Measurements from ENCODE around the gene ABCA8. TPM values are rescaled to one million over a fixed set of nuclear protein-coding genes. Genes with fewer than 3 reads are reported as not detected.

Gene ABCA8
- total RNA-seq, 1 donor from 2014 or later, result 73.0 TPM

DNA sequence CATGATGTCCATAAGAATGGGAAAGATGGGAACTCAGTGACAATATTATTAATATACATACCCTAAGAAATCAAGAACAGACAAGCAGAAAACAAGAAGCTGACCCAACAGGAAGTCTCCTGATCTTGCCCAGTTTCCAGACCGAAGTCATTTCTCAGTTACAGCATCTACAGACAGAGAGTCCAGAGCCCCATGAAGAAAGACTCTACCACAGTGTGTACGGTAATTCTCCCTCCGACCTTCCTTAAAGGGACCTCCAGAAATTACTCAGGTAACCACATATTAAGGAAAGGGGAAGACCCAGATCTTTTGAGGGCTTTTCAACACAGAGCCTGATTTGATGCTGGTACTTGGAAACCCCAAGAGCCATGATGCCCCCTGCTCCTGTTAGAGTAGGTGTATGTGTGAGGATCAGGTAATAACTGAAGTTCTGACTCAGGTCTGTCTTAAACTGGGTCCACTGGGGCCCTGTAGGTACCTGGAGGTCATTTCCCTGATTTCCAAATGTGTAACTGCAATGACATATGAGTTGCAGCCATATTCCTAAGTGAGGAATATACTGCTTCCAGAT lies 132.4 kb downstream of the ABCA8 start:
- DNase-seq, result no peak

DNA sequence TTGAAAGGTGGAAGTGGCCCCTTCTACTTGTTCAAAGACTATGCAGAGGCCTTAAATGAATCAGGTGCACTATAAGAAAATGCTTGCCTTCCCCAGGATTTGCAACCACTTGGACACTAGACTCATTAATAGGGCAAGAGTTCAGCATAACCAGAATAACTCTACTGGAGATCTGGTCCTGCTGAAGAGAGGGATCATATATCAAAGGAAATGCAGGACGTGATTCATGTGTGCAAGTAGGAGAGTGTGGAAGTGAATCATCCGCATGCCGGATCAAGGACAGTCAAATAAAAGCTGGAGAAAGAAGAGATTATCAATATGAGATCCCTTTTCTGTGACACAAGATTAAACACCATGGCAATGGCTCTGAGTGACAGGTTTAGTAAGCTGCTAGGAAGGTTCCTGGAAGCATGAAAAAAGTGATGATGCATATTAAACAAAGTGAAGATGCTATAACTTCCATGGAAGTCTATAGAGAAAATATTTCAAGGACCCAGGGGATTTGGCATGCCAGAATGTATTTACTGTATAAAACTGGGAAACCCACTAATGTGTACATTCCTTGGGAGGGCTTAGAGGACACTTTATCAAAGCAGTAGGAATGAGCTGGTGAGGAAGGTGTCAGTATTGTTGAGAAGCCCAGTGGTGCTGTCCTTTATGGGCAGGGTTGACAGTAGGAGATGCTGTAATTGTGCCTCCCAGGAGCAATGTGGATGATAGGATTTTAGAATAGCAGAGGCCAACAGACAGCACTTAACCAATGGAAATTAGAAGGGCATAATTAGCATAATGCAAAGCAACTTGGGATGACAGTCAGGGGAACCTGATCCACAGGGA lies 133.1 kb downstream of the ABCA8 start:
- DNase-seq, result peak; percentile 66

DNA sequence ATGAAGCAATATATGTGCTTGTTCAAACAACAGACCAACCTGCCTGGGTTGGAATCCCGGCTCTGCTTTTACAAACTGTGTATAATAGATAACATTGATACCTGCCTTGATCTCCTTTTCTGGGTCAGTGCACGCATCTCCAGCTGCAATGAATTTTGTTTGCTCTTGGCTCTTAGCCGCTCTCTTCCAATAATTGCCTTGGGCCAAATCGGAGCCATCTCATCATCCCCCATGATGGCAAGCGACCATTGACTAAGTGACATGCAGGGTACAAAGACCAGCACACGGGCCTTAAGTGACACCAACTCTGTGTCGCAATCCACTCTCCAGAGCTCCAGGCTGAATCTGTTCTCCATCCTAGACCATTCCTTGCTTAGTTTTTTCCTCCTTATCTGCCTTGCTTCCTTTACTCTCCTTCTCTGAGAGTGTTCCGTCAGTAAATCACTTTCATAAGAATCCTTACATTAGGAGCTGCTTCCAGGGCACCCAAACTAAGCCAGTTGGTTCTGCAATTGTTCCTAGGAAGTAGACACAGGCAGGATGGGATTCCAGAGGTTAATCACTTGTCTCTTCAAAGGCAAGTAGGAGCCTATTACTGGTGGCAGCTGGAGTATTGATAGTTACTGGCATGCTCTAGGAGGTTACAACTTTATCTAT lies 134.2 kb downstream of the ABCA8 start:
- DNase-seq, result no peak

DNA sequence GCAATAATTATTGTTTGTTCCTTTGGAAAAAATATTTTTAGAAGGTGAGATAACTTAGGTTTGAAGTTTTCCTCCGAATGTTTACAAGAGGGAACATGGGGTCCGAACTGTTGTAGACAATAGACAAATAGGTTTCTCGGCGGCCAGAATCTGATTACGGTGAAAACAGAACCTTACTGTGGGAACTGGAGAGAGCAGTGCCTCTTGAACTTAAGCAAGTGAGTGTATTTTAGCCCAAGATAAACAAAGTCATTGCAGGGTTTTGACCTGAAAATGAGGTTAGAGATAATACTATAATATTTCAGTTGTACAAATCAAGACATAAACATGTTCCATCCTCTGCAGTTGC lies 134.7 kb downstream of the ABCA8 start:
- DNase-seq, result no peak

DNA sequence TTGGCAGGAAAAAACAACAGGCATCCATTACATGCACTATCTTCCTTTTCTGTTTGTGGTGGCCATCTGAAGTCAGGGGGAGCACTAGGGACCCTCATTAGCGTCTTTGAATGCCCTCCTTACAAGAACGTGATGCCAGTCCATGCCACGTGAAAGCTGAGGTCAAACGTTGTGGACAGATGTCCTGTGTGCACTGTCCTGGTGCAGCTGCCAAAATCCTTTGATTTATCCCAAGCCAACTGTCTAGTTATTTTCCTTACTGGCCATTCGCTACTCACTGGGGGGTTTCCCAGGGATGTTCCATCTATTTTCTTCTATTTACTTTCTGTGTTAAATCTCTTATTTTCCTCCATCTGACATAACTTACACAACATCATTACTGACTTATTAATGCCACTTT lies 135.7 kb downstream of the ABCA8 start:
- no peak for DNase-seq

Other genes with a start within 250 kb of the ABCA8 start
- 24.4 TPM for gene ABCA9, start 105.5 kb upstream of the ABCA8 start, total RNA-seq
- 50.7 TPM for gene ABCA6, start 186.5 kb upstream of the ABCA8 start, total RNA-seq

All from tongue (tissue), 2 donors.